ENCODE measurements around the gene SPATA16. TPM values are rescaled to one million over a fixed set of nuclear protein-coding genes. Genes with fewer than 3 reads are reported as not detected.

Gene SPATA16
- total and polyA plus RNA-seq, 3 donors from 2014 or later: 23.4 to 82.9 (median 36.6) TPM

- 66 to 71% methylated on average over 3 of the region's 3 CpGs for WGBS, 2 donors
- Histone ChIP-seq H3K9me3 (no peaks in the 10 kb centered on the region), H3K36me3 (ENCODE audit: low read depth, missing control alignments) (no peaks in the 10 kb centered on the region), H3K4me1 (no peaks in the 10 kb centered on the region), H3K27ac (no peak overlapping the region), H3K27me3 (no peaks in the 10 kb centered on the region), H3K4me3 (no peak overlapping the region)
- intact Hi-C loops (cut with DNase I; ENCODE audit: low total_unique reads): no loop called here
- TF ChIP-seq POLR2A (IDR thresholded peaks at IDR 0.05) (no peak), CTCF (IDR thresholded peaks at IDR 0.05) (no peak)
- no peak for DNase-seq
Observed at GRCh38 chr3:172918568-172919296, 222.3 kb downstream of the SPATA16 start.

- WGBS, 2 donors: 21 to 33% methylated on average over 3 of the region's 3 CpGs
- H3K4me3 ChIP-seq: no peak overlapping the region
- H3K4me1 ChIP-seq: no peaks in the 10 kb centered on the region
- no peak overlapping the region for H3K27ac ChIP-seq
- intact Hi-C loops (cut with DNase I; ENCODE audit: low total_unique reads): no loop called here
- DNase-seq: no peak
- no peaks in the 10 kb centered on the region for H3K27me3 ChIP-seq
- no peaks in the 10 kb centered on the region for H3K36me3 ChIP-seq (ENCODE audit: low read depth, missing control alignments)
- H3K9me3 ChIP-seq: no peaks in the 10 kb centered on the region
- no peak for TF ChIP-seq CTCF (IDR thresholded peaks at IDR 0.05)
Observed at GRCh38 chr3:172918165-172918564, 222.9 kb downstream of the SPATA16 start.

GRCh38 chr3:172915911-172916514 is 225.0 kb downstream of the SPATA16 start:
- no peak for DNase-seq
- 64 to 75% methylated on average over 1 of the region's 1 CpG for WGBS, 2 donors
- TF ChIP-seq POLR2A (IDR thresholded peaks at IDR 0.05) (no peak), CTCF (IDR thresholded peaks at IDR 0.05) (no peak)
- Histone ChIP-seq H3K27ac (no peak overlapping the region), H3K4me1 (no peaks in the 10 kb centered on the region), H3K36me3 (ENCODE audit: low read depth, missing control alignments) (no peaks in the 10 kb centered on the region), H3K9me3 (no peaks in the 10 kb centered on the region), H3K4me3 (no peak overlapping the region), H3K27me3 (no peaks in the 10 kb centered on the region)
- intact Hi-C loops (cut with DNase I; ENCODE audit: low total_unique reads): no loop called here

DNA sequence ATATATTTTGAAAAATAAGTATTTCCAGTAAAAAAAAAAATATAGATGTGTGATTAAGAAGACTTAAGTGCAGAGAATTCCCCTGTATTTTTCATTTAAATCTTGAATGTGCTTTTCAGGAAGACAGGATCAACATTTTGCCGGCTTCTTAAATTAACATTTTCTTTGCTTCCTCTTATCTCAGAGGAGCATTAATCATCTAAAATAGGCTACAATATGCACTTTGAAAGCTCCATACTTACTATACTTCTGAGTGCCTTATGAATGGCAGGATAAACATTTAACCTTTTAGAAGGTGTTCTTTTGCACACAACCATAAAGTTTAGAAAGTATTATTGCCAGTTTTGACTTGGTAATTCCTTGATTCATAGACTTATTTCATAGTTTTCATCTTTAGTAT is 226.2 kb downstream of the SPATA16 start:
- no peaks in the 10 kb centered on the region for H3K36me3 ChIP-seq (ENCODE audit: low read depth, missing control alignments)
- TF ChIP-seq CTCF (IDR thresholded peaks at IDR 0.05) (no peak), POLR2A (IDR thresholded peaks at IDR 0.05) (no peak)
- no peak overlapping the region for H3K27ac ChIP-seq
- intact Hi-C loops (cut with DNase I; ENCODE audit: low total_unique reads): no loop called here
- no peak for DNase-seq
- no peak overlapping the region for H3K4me3 ChIP-seq
- 35 to 61% methylated on average over 1 of the region's 1 CpG for whole genome bisulfite sequencing, 2 donors
- no peaks in the 10 kb centered on the region for H3K4me1 ChIP-seq
- H3K27me3 ChIP-seq: no peaks in the 10 kb centered on the region
- no peaks in the 10 kb centered on the region for H3K9me3 ChIP-seq

Measured in testis (tissue), 3 donors.